ENCODE results near the gene NECTIN1. TPM values are rescaled to one million over a fixed set of nuclear protein-coding genes. Genes with fewer than 3 reads are reported as not detected.

Gene NECTIN1
- total RNA-seq, 4 donors from 2014 or later: 2.2 to 4.3 (median 2.5) TPM

DNA sequence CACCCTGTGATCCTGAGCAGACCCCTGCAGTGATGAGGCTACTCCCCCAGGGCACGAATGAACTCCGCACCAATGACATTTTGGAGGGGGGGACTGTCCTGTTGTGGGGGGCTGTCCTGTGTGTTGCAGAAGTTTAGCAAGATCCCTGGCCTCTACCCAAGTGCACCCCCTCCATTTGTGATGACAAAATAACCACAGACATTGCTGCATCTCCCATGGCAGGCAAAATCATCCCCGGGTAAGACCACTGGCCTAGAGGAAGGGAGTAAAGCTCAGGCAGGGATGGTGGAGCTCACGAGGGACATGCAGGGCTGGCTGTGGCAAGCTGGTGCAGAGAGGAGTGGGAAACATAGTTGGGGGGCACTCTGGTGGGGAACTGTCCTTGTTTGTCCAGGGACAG, 40.6 kb downstream of the NECTIN1 start:
- ATAC-seq (ENCODE audit: low FRiP score): no peak
- DNase-seq (ENCODE audit: low spot score): no peak
- TF ChIP-seq CTCF (IDR thresholded peaks at IDR 0.05): no peak

GRCh38 chr11:119687373-119688046, 41.5 kb downstream of the NECTIN1 start:
- no peak for TF ChIP-seq CTCF (IDR thresholded peaks at IDR 0.05)
- ATAC-seq (ENCODE audit: low FRiP score): no peak
- no peak for DNase-seq (ENCODE audit: low spot score)

GRCh38 chr11:119686177-119686882, 42.7 kb downstream of the NECTIN1 start:
- no peak for DNase-seq (ENCODE audit: low spot score)
- TF ChIP-seq CTCF (IDR thresholded peaks at IDR 0.05): no peak
- ATAC-seq (ENCODE audit: low FRiP score): no peak

DNA sequence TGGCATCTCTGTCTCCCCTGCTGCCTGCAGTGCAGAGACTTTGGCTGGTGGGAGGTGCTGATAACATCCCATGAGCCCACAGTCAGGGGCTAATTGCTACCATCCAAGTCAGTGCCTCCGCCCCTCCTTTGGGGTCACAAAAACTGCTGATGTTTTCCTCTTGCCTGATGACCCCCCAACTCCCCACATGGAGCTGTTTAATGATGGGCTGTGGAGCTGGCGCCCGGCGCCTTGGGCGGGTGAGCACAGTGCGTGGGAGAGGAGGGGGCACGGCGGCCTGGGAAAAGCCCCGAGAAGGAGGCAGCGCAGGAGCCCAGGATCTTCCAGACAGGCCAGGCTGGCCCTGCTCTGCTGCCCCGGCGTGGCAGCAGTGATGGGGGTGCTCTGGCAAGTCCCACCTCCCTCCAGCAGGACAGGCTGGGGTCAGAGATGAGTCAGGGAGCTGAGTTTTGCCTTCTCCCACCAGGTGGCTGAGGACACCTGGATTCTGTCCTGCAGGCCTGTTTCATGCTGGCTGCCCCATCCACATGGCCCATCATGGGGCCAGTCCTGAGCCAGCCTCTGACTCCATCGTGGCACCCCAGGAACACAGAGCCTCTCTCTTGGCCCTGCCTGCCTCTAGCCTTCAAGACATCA, 43.8 kb downstream of the NECTIN1 start:
- no peak for TF ChIP-seq CTCF (IDR thresholded peaks at IDR 0.05)
- ATAC-seq (ENCODE audit: low FRiP score): no peak
- DNase-seq (ENCODE audit: low spot score): no peak

GRCh38 chr11:119684361-119685110, 44.5 kb downstream of the NECTIN1 start:
- ATAC-seq (ENCODE audit: low FRiP score): peak; percentile 38
- no peak for DNase-seq (ENCODE audit: low spot score)
- TF ChIP-seq CTCF (IDR thresholded peaks at IDR 0.05): no peak

DNA sequence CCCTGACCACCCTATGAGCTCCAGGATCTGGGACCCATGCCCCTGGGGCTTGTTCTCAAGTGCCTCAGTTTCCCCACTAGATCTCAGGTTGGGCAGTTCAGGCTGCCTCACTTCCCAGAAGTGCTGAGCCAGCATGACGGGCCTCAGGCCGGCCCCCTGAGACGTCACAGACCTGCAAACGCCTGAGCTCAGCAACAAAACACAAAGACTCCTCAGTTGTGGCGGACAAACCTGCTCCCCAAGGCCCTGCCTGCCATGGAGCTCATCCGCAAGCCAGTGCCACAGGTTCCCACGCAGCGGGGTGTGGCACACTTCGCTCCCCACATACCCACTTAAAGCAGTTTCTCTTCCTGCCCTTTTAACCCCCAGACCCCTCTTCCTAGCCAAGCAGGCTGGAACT, 45.2 kb downstream of the NECTIN1 start:
- no peak for TF ChIP-seq CTCF (IDR thresholded peaks at IDR 0.05)
- DNase-seq (ENCODE audit: low spot score): no peak
- no peak for ATAC-seq (ENCODE audit: low FRiP score)

Measured in omental fat pad (tissue), 4 donors.